ENCODE data around the gene SCAF1. TPM values are rescaled to one million over a fixed set of nuclear protein-coding genes. Genes with fewer than 3 reads are reported as not detected.

The SCAF1 gene
- total RNA-seq, 2 donors from 2014 or later = 60.9 to 62.7 TPM

DNA sequence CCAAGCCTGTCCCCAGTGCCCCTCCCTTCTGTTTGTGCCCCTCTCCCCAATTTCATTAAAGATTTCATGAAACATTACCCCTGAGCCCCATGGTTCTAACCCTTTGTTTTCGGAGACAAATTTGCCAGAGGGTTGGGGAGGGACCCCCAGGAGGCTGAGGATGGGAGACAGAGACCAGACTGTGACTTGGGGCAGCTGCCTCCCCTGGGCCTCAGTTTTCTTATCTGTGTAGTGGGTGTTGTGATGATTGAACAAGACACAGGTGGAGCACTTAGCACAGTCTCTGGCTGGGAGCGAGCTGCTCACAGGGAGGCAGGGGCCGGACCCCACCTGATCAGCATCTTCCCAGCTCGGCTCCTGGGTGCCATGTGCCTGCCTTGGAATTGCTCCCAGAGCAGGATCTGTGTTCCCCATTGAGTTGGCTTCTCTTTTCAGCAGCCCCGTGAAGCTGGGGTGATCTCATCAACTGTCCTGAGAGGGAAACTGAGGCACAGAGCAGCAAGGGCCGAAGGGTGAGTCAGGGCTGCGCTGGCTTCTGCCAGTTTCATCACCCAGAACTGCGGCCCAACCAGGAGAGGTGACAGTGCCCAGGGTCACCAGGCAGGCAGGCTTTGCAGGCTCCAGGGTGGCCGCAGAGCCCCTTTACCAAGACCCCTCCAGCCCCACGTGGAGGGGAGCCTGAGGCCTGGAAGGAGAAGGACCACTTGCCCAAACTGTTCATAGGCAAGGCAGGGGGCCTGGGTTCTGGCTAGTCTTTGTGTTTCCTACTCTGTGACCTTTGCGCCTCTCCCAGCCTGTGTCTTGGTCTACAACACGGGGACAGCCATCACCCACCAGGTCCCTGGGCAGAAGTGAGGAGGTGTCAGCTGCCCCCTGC, 16.8 kb downstream of the SCAF1 start:
- ATAC-seq (no peak), DNase-seq (no peak)
- intact Hi-C loops (cut with DNase I, micrococcal nuclease) = no loop called here

DNA sequence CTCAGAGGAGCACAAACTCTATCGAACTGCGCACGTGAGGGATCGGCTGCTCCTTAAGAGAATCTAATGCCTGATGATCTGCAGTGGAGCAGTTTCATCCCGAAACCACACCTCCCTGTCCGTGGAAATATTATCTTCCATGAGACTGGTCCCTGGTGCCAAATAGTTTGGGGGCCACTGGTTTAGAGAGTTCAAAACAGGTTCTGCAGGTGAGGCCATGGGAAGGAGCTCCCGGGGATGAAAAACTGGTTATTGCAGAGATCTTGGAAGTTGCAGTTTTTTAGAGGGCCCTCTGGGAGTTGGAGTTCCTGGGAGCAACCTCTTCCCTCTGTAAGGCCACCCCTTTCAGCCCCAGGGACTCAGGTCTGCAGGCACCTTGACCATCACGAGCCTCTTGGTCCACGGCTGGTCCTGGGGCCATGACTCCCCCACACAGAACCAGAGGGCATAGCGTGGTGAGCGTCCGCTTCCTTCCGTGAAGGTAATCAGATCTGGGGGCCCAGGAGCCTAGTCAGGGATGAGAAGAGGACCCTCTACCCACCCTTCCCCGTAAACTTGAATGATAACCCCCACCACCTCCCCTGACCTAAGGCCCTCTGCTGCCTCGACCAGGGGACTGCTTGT, 18.4 kb downstream of the SCAF1 start:
- no peak for DNase-seq
- intact Hi-C loops (cut with DNase I, micrococcal nuclease) = no loop called here
- no peak for ATAC-seq

DNA sequence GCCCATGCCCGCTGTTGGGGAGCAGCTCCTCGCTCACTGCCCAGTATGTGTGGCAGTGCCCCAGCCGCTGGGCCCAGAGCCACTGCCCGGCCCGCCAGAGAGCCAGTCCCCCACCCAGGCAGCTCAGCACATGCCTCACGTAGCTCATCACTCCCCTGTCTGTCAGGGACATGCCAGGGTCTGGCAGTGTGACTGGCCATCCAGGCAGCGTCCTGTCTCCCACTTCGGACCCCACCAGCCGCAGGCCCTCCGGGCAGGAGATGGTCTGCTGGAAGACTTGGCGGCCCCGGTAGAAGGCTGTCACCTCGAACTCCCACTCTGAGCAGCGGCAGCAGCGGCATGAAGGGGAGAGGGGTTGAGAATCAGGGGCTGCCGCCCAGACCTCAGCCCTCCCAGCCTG, 20.0 kb downstream of the SCAF1 start:
- no peak for ATAC-seq
- no peak for DNase-seq
- intact Hi-C loops (cut with DNase I, micrococcal nuclease) = no loop called here

DNA sequence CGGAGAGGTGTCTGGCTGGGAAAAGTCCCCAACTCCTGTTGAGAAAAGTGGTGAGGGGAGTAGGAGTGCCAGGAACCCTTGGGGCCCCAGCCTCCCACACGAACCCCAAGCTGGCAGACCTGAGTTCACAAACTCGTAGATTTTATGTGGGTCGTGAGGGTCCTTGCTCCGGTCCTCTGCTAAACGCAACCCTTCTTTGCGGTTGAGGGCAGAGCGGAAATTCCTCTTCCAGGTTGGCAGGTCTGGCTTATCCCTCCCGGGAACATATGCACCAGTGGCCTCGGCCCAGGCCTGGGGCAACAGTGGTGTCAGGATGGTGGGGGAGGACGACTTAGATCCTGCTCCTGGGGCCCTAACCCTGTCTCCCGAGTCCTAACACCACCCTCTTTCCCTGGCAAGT, 21.2 kb downstream of the SCAF1 start:
- ATAC-seq = no peak
- intact Hi-C loops (cut with DNase I, micrococcal nuclease) = no loop called here

DNA sequence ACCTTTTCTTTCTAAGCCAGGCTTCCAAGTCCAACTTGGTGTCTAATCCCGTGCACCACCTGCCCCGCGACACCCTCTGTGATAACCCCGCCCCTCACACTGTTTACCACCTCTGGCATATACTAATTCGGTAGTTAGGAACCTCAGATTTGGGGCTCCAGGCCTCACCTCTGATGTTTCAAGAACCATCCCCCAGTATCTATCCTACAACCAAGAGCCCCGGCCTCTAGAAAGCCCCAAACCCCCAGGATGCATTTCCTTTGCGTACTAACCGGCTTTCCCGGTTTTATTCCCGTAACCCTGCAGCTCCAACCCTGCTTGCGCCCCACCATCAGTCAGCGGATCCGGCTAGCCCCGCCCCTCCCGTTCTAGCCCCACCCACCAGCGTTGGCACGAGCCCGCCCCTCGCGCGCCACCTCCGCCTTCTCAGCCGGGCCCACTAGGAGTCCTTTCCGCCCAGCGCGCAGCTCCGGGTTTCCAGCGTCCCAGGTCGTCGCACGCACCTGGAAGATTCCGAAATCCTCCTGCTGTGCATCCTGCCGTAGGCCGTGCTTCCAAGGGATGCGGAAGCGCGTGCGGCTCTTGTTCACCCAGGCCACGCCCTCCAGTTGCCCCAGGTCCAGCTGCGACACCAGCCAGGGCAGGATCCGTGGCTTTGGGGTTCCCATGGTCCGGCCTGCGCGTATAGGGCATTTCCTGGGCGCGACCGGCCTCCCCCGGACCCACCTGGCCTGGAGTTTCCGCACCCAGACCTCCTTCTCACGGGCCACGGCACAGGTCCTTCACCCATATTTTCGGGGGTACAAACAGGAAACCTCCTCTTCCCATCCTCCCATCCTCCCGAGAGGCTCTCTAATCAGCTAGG, 22.4 kb downstream of the SCAF1 start:
- intact Hi-C loops (cut with DNase I, micrococcal nuclease) = no loop called here
- peak; percentile 91 to 97 for DNase-seq

More for the DNA sequence above, 21.2 kb downstream of the SCAF1 start:
- no peak for DNase-seq

DNA sequence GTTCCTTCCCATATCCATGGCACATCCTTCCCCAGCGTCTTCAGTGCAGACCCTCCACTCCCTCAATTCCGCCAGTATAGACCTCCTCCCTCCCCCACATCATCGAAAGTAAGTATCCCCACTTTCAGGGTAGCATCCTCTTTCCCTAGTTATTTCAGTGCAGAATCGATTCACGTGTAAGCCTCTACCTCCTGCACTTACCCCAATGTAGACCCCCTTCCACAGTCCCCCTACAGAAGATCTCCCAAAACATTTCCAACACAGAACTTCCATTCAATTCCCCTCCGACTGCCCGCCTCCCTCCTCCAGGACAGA, 23.0 kb downstream of the SCAF1 start:
- intact Hi-C loops (cut with DNase I, micrococcal nuclease) = no loop called here
- DNase-seq (no peak), ATAC-seq (no peak)

More for the DNA sequence above, 22.4 kb downstream of the SCAF1 start:
- peak; percentile 78 for ATAC-seq

DNA sequence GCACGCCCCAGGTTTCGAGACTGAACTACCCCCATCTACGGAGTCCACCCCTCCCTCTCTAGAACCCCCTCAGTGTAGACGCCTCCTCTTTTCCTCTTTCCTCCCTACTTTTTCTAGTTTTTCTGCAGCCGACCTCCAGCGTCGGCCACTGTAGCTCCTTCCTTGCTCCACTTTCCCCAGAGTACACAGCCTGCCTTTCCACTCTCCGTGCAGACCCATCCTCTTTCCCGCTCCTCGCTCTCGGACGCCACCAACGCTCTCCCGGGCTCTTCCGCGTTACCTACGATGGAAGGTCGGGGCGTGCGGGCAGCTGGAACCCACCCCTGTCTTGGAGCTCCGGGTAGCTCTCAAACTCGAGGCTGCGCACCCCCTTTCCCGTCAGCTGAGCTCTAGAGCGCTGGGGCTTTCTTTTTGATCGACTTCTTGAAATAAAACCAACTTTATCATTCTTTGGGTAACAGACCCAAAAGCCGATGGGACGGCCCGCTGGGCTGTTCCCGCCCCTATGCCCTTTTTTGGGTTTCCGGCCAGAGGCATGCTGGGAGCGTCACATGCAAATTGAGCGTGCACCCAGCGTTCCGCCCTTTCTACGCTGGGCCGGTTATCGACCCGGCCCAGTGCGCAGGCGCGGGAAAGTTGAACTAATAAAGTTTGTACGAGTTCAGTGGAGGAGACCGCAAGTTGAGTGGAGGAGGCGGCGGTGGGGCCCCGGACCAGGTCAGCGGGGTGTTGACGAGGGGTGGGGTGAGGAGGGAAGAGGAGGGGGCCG, 23.5 kb downstream of the SCAF1 start, which contains the start of the genes BCL2L12 and IRF3:
TSS of gene BCL2L12 (plus strand) at position 583 of the 769 bp plus-strand sequence. CDS start 760 bp downstream, outside the sequence.
TSS of gene IRF3 (minus strand) at position 507 of the 769 bp plus-strand sequence. CDS start 1,019 bp downstream, outside the sequence.
- peak; percentile 98 to 99 for DNase-seq
- intact Hi-C loops (cut with DNase I, micrococcal nuclease) = no loop called here

DNA sequence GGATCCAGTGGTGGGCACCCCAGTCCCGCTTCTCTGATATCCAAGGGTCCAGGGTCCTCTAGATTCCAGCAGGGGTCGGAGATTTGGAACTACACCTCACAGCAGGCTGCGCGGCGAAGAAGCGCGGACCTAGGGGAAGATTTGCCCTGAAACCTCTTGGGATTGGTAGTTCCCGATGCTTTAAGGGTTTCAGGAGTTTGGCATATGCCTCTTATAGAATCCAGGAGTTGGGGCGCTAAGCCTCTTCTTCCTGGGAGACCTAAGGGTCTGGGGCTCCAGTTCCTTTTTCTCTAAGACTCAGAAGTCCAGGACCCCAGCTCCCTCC, 24.1 kb downstream of the SCAF1 start:
- intact Hi-C loops (cut with DNase I, micrococcal nuclease) = no loop called here
- no peak for ATAC-seq
- DNase-seq = no peak

More for the DNA sequence above, 23.5 kb downstream of the SCAF1 start, which contains the start of the genes BCL2L12 and IRF3:
- peak; percentile 85 for ATAC-seq

DNA sequence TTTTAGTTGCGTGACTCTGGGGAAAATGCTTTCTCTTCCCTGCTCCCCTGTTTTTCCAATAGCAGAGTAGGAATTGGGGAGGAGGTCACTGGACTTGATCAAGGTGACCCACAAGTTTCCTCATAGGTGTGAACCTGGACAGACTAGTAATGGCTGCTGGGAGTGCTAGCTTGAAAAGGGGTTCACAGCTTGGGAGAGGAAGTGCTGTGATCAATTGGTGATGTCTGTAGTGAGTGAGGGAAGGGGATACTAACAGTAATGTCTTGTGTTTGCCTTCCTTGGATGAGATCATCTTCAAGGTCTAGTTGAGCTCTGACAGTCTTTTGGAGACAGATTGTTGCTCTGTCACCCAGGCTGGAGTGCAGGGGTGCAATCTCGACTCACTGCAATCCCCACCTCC, 25.5 kb downstream of the SCAF1 start:
- DNase-seq (no peak), ATAC-seq (no peak)
- intact Hi-C loops (cut with DNase I, micrococcal nuclease) = no loop called here

DNA sequence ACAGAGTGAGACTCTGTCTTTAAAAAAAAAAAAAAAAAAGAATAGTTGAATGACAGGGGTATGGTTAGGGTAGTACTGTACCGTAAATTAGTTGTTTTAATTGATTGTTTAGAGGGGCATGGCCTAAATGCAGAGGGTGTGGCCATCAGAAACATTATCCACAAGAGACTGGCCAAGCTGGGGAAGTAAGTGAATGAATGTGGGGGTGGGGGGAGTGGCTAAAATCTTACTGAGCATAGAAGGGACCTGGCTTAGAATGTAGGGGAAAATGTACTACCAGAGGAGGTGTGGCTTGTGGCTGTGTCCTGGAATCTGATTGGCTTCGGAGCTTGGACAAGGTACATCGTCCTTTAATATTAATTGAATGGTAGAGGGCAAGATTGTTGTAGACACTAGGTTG, 27.5 kb downstream of the SCAF1 start:
- no peak for DNase-seq
- intact Hi-C loops (cut with DNase I, micrococcal nuclease) = no loop called here
- ATAC-seq = no peak

DNA sequence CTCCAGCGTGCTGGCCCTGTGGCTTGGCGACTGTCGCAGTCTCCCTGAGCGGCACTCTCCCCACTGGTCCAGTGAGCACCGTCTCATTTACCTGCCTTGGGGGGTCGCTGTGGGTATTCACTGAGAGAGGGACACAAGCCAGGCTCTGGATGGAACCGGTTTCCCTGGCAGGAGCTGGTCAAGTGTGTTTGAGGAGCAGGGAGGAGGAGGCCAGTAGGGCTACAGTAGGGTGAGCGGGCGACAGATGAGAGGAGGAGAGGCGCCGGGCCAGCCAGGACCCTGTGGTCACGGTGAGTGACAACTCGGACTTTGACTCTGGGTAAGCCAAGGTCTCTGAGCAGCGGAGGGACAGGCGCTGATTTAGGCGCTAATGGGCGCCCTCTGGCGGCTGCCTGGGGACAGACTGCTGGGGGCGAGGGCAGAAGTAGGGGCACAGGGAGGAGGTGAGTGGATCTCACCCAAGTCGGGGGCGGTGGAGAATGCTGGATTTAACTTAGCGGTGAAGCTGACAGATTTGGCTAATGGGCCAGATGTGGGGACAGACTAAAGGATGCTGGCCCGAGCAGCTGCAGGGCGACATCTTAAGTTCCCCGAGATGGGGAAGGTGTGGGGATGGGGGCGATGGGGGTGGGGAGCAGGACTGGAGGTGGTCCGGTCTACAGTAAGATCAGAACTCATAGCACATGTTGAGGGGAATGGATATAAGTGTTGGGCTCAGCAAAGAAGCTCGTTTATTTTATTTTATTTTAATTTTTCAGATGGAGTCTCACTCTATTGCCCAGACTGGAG, 30.3 kb downstream of the SCAF1 start:
- DNase-seq = peak; percentile 78 to 85
- ATAC-seq = peak; percentile 26
- intact Hi-C loops (cut with DNase I, micrococcal nuclease) = no loop called here

DNA sequence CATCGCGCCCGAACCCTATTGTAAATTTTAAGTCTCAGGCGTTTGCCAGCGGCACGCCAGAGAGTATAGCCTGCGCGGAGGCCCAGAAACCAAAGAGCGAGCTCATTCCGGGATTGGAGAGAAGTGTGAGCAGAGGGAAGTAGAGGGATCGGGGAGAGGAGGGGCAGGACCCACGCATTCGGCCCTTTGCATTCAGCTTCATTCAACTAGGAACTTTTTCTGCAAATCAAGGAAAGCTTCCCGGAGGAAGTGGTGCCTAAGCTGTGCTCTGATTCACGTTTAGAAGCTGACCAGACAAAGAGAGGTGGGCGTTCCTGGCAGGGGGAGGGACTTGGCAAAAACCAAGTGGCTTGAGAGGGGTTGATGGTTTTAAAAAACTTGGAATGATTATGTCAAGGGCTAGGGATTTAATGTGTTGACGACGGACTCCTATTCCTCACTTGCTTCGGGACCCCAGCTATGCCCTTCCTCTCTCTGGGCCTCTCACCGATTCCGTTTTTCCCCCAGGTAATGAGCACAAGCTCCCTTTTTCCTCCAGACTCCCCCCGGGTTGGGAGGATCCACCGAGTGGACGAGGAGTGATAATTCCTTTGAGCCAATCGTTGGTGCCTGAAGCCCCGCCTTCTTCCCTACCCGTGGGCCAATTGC, 34.3 kb downstream of the SCAF1 start:
- DNase-seq = peak; percentile 87
- ATAC-seq = peak; percentile 59
- intact Hi-C loops (cut with DNase I, micrococcal nuclease) = no loop called here

DNA sequence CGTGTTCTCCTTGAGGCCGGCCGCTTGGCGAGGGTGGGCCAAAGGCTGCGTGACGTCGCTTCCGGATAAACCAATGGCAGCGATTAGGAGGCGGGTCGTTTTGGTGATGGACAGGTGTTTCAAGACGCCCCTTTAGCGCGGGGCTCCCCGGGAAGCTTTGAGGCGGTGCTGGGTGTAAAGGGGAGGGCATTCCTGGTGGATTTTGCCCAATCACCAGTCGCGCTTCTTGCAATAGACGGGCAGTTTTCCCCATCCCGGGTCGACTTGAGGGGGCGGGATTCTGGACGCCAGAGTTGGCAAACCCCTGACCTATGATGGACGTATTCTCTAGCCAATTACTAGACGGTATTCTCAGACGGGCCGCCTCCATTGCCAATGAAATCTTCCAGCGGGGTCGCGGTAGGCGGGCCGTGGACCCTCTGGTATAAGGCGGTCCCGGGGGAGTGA, 34.8 kb downstream of the SCAF1 start:
- ATAC-seq (peak; percentile 78), DNase-seq (peak; percentile 99 to 100)
- intact Hi-C loops (cut with DNase I, micrococcal nuclease) = no loop called here

DNA sequence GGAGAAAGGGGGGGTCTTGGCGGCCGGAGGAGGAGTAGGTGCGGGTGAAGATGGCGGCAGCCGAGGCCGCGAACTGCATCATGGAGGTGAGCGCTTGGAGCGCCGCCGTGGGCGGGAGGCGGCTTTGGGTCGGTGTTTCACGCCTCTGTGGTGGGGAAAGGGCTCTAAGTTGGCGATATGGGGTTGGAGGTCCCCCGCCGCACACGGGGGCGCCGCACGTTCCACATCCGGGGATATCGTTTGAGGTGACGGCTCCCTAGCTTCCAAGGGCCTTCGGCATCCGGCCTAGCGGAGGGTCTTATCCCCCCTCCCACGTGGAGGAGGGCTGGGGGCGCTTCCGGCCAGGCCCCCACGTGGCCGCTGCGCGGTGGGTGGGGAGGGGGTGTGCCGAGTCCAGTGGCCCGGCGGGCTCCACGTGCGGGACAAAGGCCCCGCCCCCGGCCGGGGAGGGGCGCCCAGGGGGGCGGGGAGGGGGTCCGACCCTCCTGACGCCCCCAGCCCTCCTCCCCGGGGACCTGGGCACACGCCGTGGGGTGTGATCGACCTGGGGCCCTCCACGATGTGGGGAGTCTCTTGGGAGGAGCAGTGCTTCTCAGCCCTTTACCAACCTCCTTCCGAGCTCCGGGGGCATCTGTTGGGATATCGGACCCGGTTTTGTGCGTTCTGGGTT, 35.4 kb downstream of the SCAF1 start, which contains the start of gene PRMT1:
TSS of gene PRMT1 (plus strand) at position 41 of the 670 bp plus-strand sequence. CDS start at position 51, 10 bp downstream.
- peak in 1 of 2 donors; percentile 61 for DNase-seq
- peak; percentile 10 for ATAC-seq
- intact Hi-C loops (cut with DNase I, micrococcal nuclease) = no loop called here

DNA sequence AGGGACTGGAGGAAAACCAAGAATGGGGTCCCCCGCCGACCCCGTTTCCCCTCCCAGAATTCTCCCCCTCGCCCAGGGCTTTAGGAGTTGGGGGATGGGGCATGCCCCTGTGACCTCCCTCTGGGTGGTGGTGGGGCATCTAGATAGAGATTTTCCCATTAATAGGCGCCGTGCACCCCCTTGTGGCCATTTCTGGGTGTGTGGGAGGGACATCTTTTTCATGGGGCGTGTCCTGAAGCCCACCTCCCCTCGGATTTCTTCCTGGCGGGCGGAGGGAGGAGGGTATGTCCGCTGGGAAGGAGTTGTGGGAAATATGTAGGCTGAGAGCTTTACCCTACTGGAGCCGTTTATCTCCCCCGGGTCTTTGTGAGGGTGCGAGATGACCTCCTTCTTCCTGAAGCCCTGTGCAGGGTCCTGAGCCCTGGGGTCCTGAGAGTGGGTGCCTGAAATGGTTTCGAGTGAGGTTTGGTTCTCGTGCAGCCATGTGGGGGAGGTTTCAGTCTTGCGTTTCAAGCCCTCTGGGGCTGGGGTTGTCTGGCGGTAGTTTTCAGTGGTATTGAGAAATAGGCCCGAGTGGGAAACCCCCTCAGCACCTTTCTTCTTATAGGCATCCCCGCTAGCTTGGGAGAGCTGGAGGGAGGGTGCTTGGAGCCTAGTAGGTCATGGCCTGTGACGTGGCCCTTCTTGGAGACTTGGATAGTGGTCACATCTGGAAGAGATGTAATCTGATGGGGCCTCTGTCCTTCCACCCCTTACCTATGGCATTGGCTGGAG, 36.1 kb downstream of the SCAF1 start:
- intact Hi-C loops (cut with DNase I, micrococcal nuclease) = no loop called here
- DNase-seq = peak; percentile 69 to 85
- ATAC-seq = no peak

All from left colon (tissue), 2 donors.